Left ventricle myocardium inferior (tissue), 1 donor: ENCODE measurements around the gene PDGFC. TPM values are rescaled to one million over a fixed set of nuclear protein-coding genes. Genes with fewer than 3 reads are reported as not detected.

Experiments used
- DNase-seq: peaks from one replicate; pipeline ENCODE4 v3.0.0-alpha.2; 2020
- H3K27ac ChIP-seq: fragments of 200-600 bp; replicated peaks from 2 replicates; pipeline ENCODE4 v1.8.0; 2021
- H3K27me3 ChIP-seq: fragments of 200-600 bp; 2 replicates; pipeline ENCODE4 v1.8.0; 2021; ENCODE audit warnings: low read depth
- H3K36me3 ChIP-seq: fragments of 200-600 bp; 2 replicates; pipeline ENCODE4 v1.8.0; 2021
- H3K4me1 ChIP-seq: fragments of 200-600 bp; 2 replicates; pipeline ENCODE4 v1.8.0; 2021
- H3K4me3 ChIP-seq: fragments of 200-600 bp; 2 replicates; pipeline ENCODE4 v1.8.0; 2021; ENCODE audit warnings: mild to moderate bottlenecking, moderate library complexity
- H3K9me3 ChIP-seq: fragments of 200-600 bp; replicated peaks from 2 replicates; pipeline ENCODE4 v1.8.0; 2021
- intact Hi-C: fragments of 100-400 bp; cut with micrococcal nuclease; formaldehyde crosslinking; loops from one replicate; pipeline ENCODE4 v1.11.0; 2022
- total RNA-seq: library from RNA; stranded (reverse); fragmentation: NEBNext Ultra II Directional; extraction: Animal tissue kit (Norgen Biotek cat#: 25700); gene quantifications from one replicate; pipeline ENCODE4 v1.2.1, GENCODE V29; 2021
- TF ChIP-seq, protein P1 (sequence below): fragments of 200-600 bp; IDR thresholded peaks from 2 replicates; pipeline ENCODE4 v1.8.0; 2021; ENCODE audit warnings: antibody characterized with exemption, mild to moderate bottlenecking, borderline replicate concordance
- donor health status: DM: no; HTN: yes; CAD: no; lungs with severe emphysema.

Gene PDGFC
- total RNA-seq, 1 donor from 2014 or later, result 12.9 TPM

DNA sequence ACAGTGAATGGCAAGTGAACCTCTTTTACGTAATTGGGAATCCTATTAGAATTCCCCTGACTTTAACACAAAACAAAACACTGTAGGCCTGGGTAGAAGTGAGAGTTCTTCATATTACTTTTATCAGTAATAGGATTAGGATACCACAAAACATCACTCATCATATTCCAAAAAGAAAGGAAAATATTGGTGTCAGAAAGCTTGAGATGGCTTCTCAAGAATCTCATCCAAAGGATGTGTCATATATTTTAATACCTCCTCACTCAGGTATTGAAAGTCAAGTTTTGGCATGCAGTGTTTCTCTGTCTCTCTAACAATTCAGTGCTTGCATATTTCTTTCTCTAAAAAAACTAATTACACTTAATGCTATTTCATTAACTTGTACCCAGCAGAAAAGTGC is 173.2 kb downstream of the PDGFC start:
- intact Hi-C loops, result no loop called here
- H3K4me3 ChIP-seq, result no peak overlapping the region
- TF ChIP-seq, protein P1, sequence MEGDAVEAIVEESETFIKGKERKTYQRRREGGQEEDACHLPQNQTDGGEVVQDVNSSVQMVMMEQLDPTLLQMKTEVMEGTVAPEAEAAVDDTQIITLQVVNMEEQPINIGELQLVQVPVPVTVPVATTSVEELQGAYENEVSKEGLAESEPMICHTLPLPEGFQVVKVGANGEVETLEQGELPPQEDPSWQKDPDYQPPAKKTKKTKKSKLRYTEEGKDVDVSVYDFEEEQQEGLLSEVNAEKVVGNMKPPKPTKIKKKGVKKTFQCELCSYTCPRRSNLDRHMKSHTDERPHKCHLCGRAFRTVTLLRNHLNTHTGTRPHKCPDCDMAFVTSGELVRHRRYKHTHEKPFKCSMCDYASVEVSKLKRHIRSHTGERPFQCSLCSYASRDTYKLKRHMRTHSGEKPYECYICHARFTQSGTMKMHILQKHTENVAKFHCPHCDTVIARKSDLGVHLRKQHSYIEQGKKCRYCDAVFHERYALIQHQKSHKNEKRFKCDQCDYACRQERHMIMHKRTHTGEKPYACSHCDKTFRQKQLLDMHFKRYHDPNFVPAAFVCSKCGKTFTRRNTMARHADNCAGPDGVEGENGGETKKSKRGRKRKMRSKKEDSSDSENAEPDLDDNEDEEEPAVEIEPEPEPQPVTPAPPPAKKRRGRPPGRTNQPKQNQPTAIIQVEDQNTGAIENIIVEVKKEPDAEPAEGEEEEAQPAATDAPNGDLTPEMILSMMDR, result no peak

DNA sequence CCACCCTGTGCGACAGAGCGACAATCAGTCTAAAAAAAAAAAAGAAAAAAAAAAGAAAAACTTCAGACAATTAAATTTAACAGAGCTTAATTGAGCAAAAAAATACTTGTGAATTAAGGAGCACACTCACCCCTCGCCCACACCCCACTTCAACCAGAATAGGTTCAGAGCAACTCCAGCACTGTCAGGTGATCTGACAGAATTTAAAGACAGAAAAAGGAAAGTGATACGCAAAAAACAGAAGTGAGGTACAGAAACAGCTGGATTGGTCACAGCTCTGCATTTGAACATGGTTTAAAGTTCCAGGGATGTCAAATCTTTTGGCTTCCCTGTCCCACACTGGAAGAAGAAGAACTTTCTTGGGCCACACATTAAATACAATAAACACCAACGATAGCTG is 174.4 kb downstream of the PDGFC start:
- TF ChIP-seq, protein P1, result no peak
- intact Hi-C loops, result no loop called here
- DNase-seq, result no peak
- Histone ChIP-seq H3K4me1 (peaks cover 11% of the 10 kb centered on the region), H3K36me3 (no peaks in the 10 kb centered on the region), H3K27ac (no peak overlapping the region), H3K9me3 (no peaks in the 10 kb centered on the region), H3K27me3 (no peaks in the 10 kb centered on the region), H3K4me3 (no peak overlapping the region)

More for the DNA sequence above, 173.2 kb downstream of the PDGFC start:
- no peaks in the 10 kb centered on the region for H3K27me3 ChIP-seq
- peaks cover 11% of the 10 kb centered on the region for H3K4me1 ChIP-seq
- no peak for DNase-seq
- H3K9me3 ChIP-seq, result no peaks in the 10 kb centered on the region
- no peaks in the 10 kb centered on the region for H3K36me3 ChIP-seq
- H3K27ac ChIP-seq, result no peak overlapping the region

DNA sequence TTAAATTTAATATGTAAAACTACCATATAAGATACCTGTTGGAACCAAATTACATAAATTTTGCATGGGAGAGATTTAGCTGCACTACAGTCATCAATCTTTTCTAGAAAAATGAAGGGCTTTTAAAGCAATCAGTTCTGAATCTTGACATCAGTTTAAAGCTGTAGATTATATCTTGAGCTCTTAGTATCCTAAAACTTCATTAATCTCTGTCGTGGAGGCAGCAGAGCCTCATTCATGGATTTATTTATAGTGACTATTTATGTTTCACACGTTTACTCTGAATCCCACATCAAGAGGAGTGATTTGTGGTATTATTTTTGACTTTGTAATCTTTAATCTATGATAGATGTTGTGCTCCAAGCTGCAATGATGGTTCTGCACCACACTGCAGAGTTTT is 175.9 kb downstream of the PDGFC start:
- Histone ChIP-seq H3K9me3 (no peaks in the 10 kb centered on the region), H3K27me3 (no peaks in the 10 kb centered on the region), H3K36me3 (no peaks in the 10 kb centered on the region), H3K4me1 (peaks cover 11% of the 10 kb centered on the region), H3K4me3 (no peak overlapping the region), H3K27ac (no peak overlapping the region)
- DNase-seq, result no peak
- TF ChIP-seq, protein P1, result no peak
- intact Hi-C loops, result no loop called here

DNA sequence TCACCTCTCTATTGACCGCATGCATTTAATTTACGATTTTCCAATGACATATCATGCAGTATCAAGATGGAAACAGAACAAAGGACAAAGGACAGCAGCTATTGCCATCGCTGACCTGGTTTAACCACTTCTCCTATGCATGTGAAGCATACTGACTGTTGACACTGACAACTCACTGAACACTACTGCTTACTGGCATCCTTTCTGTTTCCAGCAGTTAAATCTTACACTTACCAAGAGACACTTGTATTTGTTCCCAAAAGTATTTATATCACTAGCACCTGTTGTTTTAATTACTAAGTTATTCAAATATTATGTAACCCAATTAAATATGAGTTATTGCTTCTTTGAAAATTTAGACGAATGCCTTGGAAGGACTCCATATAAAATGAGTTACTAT is 176.7 kb downstream of the PDGFC start:
- no peaks in the 10 kb centered on the region for H3K9me3 ChIP-seq
- peak overlapping the region; percentile 20 for H3K27ac ChIP-seq
- H3K4me1 ChIP-seq, result peaks cover 11% of the 10 kb centered on the region
- no peaks in the 10 kb centered on the region for H3K27me3 ChIP-seq
- TF ChIP-seq, protein P1, result no peak
- no peak for DNase-seq
- H3K36me3 ChIP-seq, result no peaks in the 10 kb centered on the region
- no peak overlapping the region for H3K4me3 ChIP-seq
- intact Hi-C loops, result no loop called here

DNA sequence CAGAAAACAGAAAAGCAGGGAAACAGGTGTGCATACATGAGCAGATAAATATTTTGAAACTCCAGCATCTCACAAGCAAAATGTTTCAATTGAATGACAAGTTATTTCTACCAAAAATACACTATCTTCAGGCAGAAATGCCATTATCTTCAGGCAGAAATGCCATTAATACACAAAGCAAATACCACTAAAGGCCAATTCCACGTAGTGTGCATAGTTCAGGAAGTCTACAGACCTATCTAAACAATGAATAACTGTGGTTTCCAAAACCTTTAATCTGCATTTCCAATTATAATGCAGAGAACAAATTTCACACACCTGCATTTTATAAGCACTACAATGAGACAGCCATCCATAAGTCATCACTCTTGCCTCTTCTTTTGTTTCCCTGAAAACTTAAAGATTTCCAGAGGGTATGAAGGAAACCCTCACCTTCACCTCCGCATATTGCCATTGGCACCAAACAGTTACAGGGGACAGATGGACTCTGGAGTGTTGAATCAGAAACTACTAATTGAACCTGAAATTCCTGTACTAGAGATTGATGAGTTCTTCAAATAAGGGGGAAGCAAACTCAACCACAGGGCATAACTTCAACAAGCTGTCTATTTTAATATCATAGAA is 179.0 kb downstream of the PDGFC start:
- H3K36me3 ChIP-seq, result no peaks in the 10 kb centered on the region
- intact Hi-C loops, result no loop called here
- H3K4me1 ChIP-seq, result peaks cover 11% of the 10 kb centered on the region
- H3K4me3 ChIP-seq, result no peak overlapping the region
- no peaks in the 10 kb centered on the region for H3K27me3 ChIP-seq
- DNase-seq, result no peak
- TF ChIP-seq, protein P1, result no peak
- no peak overlapping the region for H3K27ac ChIP-seq
- no peaks in the 10 kb centered on the region for H3K9me3 ChIP-seq
